WTC11 (cell line): Measurements from ENCODE around the gene PNMA6A. TPM values are rescaled to one million over a fixed set of nuclear protein-coding genes. Genes with fewer than 3 reads are reported as not detected.
"Not testable (repeated sequence)": the region's sequence is repeated elsewhere in the genome, so short reads cannot be mapped to it uniquely, and the experiment has no call there.

Experiments used
- ATAC-seq: fragments of 200-7000 bp; cut with Tn5 transposase; 2 replicates; pipeline ENCODE4 v1.10.0; 2021; ENCODE audit warnings: mild to moderate bottlenecking, moderate library complexity
- Bru-seq: library from RNA; stranded (reverse); fragments of 400-500 nt; gene quantifications from one replicate; lab custom pipeline; 2021; lab: Mats Ljungman, UMichigan
- CTCF ChIA-PET: fragments of 300-600 bp; sonication (Branson Sonifier 250); formaldehyde crosslinking; loops from one replicate; lab custom pipeline; 2021; ENCODE audit warnings: antibody characterized with exemption; lab: Charles Lee
- POLR2A ChIA-PET: fragments of 350-600 bp; sonication (Branson Sonifier 250); formaldehyde crosslinking; loops from one replicate; lab custom pipeline; 2021; ENCODE audit warnings: antibody characterized with exemption; lab: Charles Lee
- DNase-seq: peaks from one replicate; pipeline ENCODE4 v3.0.0; 2021; ENCODE audit warnings: low spot score
- H3K27ac Mint-ChIP-seq: 2 replicates; pipeline ENCODE4 v1.8.0; 2021; ENCODE audit warnings: mixed read lengths
- H3K27me3 Mint-ChIP-seq: 2 replicates; pipeline ENCODE4 v1.8.0; 2021; ENCODE audit warnings: low read depth, mild to moderate bottlenecking, moderate library complexity, mixed read lengths
- H3K36me3 Mint-ChIP-seq: 2 replicates; pipeline ENCODE4 v1.8.0; 2021; ENCODE audit warnings: mixed read lengths
- H3K4me1 Mint-ChIP-seq: 2 replicates; pipeline ENCODE4 v1.8.0; 2022; ENCODE audit warnings: mixed read lengths
- H3K4me3 Mint-ChIP-seq: 2 replicates; pipeline ENCODE4 v1.8.0; 2021; ENCODE audit warnings: mild to moderate bottlenecking, moderate library complexity, mixed read lengths
- H3K9me3 Mint-ChIP-seq: 2 replicates; pipeline ENCODE4 v1.8.0; 2021; ENCODE audit warnings: mixed read lengths
- GTF2I ChIP-seq: fragments of 250-450 bp; sonication (Bioruptor Pico); conservative IDR thresholded peaks from 2 replicates; pipeline ENCODE4 v1.4.0; 2021; ENCODE audit warnings: mild to moderate bottlenecking
- KAT7 ChIP-seq: sonication (generic); formaldehyde crosslinking; IDR thresholded peaks from 2 replicates; pipeline ENCODE4 v1.8.1; 2023; ENCODE audit warnings: missing genetic modification reagents, mild to moderate bottlenecking, borderline replicate concordance
- MXD4 ChIP-seq: fragments of 250-450 bp; sonication (Bioruptor Pico); IDR thresholded peaks from 2 replicates; pipeline ENCODE4 v1.8.0; 2021; ENCODE audit warnings: mild to moderate bottlenecking, moderate library complexity, borderline replicate concordance
- SMAD3 ChIP-seq: sonication (generic); formaldehyde crosslinking; IDR thresholded peaks from 2 replicates; pipeline ENCODE4 v1.8.0; 2022; ENCODE audit warnings: missing genetic modification reagents, mild to moderate bottlenecking, borderline replicate concordance
- TEAD1 ChIP-seq: sonication (generic); formaldehyde crosslinking; IDR thresholded peaks from 2 replicates; pipeline ENCODE4 v1.8.0; 2022; ENCODE audit warnings: mild to moderate bottlenecking, missing genetic modification reagents
- TEAD4 ChIP-seq: sonication (generic); formaldehyde crosslinking; IDR thresholded peaks from 2 replicates; pipeline ENCODE4 v1.8.0; 2022; ENCODE audit warnings: mild to moderate bottlenecking, missing genetic modification reagents
- ZNF219 ChIP-seq: sonication (generic); formaldehyde crosslinking; IDR thresholded peaks from 2 replicates; pipeline ENCODE4 v1.8.0; 2023; ENCODE audit warnings: missing genetic modification reagents, mild to moderate bottlenecking, borderline replicate concordance
- ZNF416 ChIP-seq: fragments of 250-450 bp; sonication (Bioruptor Pico); IDR thresholded peaks from 2 replicates; pipeline ENCODE4 v1.9.0; 2021; ENCODE audit warnings: mild to moderate bottlenecking, inconsistent platforms
- long read RNA-seq, 3 experiments: library from RNA in 1 of 3; library from capped mRNA in 1 of 3; library from polyadenylated mRNA in 1 of 3; unstranded in 2 of 3; stranded (forward) in 1 of 3; transcript quantifications; one replicate each; pipeline ENCODE4 v2.0.0, GENCODE V29; 2021
- total RNA-seq: library from RNA; stranded (reverse); gene quantifications from 3 replicates; pipeline ENCODE4 v1.2.3, GENCODE V29; 2021
- TF ChIP-seq, protein P1 (sequence below): sonication (generic); formaldehyde crosslinking; IDR thresholded peaks from 2 replicates; pipeline ENCODE4 v1.8.1; 2022; ENCODE audit warnings: low read depth, missing genetic modification reagents, borderline replicate concordance
- TF ChIP-seq, protein P2 (sequence below): sonication (generic); formaldehyde crosslinking; IDR thresholded peaks from 2 replicates; pipeline ENCODE4 v1.8.0; 2022; ENCODE audit warnings: mild to moderate bottlenecking, missing genetic modification reagents
- TF ChIP-seq, protein P3 (sequence below): sonication (generic); formaldehyde crosslinking; IDR thresholded peaks from 2 replicates; pipeline ENCODE4 v1.8.1; 2022; ENCODE audit warnings: mild to moderate bottlenecking, moderate library complexity, missing genetic modification reagents
- TF ChIP-seq, protein P4 (sequence below): sonication (generic); formaldehyde crosslinking; IDR thresholded peaks from 2 replicates; pipeline ENCODE4 v1.8.1; 2023; ENCODE audit warnings: mild to moderate bottlenecking, missing genetic modification reagents, moderate library complexity

Gene PNMA6A
- total RNA-seq (4.4 to 5.1 TPM (median 4.5 TPM) in 3 replicates), Bru-seq, nascent RNA (percentile 27 among the genes with signal in this experiment)
- long read RNA-seq, experiment 1, transcript PNMA6A-201 (2 exons, 2,209 nt) = major isoform, 14 of 18 reads
- long read RNA-seq, experiment 1, partial matches to known transcripts = 3 of 18 reads
- long read RNA-seq, experiment 1, other reads (novel, unspliced or antisense) = 1 of 18 reads
- long read RNA-seq, experiment 2, transcript PNMA6A-201 (2 exons, 2,209 nt) = major isoform, 5 of 11 reads
- long read RNA-seq, experiment 2, partial matches to known transcripts = 0 of 11 reads
- long read RNA-seq, experiment 2, other reads (novel, unspliced or antisense) = 6 of 11 reads
- long read RNA-seq, experiment 3 = 0 reads

DNA sequence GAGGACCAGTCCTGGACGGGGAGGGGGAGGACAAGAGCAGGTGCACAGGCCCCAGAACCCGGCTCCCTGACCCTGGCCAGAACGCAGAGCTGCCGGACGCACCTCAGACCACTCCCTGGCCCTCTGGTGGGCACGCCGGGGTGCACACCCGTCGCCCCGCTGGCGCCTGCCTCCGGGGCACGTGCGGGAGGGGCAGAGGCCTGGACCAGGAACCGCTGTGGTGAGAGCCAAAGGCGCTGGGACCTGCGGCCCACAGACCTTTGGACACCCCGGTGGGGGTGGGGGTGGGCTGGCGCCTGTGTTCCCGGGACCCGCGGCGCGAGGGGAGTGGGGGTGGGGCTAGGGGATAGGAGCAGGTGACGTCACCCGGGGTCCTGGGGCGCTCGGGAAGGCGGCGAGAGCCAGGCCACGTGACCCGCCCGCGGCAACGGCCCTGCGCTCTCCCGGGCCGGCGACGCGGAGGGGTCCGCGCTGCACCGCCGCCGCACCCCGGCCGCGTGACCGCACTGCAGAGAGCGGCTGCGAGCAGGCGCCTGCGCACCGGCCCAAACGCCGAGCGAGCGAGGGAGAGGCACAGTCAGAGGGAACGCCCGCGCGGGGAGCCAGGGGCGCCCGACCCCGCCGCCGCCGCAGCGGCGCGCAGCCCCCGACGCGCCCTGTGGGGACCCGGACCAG lies at the start of gene PNMA6A:
Gene PNMA6A (plus strand): TSS at position 546 of the 675 bp plus-strand sequence. CDS start 609 bp downstream, outside the sequence.
- ATAC-seq = peak; percentile 70
- H3K4me1 Mint-ChIP-seq, DNase-seq, H3K27me3 Mint-ChIP-seq, H3K4me3 Mint-ChIP-seq, H3K9me3 Mint-ChIP-seq, POLR2A ChIA-PET, CTCF ChIA-PET, H3K27ac Mint-ChIP-seq, H3K36me3 Mint-ChIP-seq: not testable (repeated sequence)

DNA sequence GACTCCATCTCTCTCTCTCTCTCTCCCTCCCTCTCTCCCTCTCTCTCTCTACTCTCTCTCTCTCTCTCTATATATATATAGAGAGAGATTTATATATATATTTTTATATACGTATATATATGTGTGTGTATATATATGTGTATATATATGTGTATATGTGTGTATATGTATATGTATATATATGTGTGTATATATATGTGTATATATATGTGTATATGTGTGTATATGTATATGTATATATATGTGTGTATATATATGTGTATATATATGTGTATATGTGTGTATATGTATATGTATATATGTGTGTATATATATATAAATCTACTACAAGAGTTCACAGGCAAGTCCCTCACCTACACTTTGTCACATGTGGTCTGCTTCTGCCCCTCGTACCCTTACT lies 45.8 kb upstream of the PNMA6A start:
- H3K9me3 Mint-ChIP-seq, POLR2A ChIA-PET, ATAC-seq, DNase-seq, H3K36me3 Mint-ChIP-seq, H3K4me1 Mint-ChIP-seq, CTCF ChIA-PET, H3K4me3 Mint-ChIP-seq, H3K27ac Mint-ChIP-seq: not testable (repeated sequence)
- peaks cover 17% of the 10 kb centered on the region for H3K27me3 Mint-ChIP-seq

DNA sequence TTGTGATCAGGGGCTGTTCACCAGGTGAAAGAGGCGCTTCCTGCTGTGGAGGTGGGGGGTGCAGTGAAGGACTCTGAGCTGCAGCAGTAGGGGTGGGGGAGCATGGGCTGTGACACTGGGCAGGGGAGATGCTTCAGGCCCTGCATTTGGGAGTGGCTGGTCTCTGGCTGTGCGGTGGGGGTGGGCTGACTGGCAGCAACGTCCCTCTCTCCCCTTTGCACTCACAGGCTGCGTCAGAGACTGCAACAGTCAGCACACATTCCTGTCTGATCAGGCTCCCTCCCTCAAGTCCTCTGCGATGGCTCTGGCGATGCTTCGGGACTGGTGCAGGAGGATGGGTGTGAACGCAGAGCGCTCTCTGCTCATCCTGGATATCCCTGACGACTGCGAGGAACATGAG lies 43.8 kb upstream of the PNMA6A start:
- H3K4me3 Mint-ChIP-seq, H3K27ac Mint-ChIP-seq, H3K36me3 Mint-ChIP-seq, ATAC-seq, DNase-seq, POLR2A ChIA-PET, CTCF ChIA-PET, H3K9me3 Mint-ChIP-seq, H3K4me1 Mint-ChIP-seq: not testable (repeated sequence)
- peaks cover 21% of the 10 kb centered on the region for H3K27me3 Mint-ChIP-seq

DNA sequence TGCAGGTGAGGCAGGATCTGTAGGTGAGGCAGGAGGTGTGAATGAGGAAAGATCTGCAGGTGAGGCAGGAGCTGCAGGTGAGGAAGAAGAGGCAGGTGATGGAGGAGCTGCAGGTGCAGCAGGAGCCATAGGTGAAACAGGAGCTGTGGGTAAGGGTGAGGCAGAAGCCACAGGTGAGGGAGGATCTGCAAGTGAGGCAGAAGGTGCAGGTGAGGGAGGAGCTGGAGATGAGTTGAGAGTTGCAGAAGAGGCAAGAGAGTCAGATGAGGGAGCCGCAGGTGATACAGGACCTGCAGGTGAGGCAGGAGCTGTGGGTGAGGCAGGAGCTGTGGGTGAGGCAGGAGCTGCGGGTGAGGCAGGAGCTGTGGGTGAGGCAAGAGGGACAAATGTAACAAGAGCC lies 43.1 kb upstream of the PNMA6A start:
- no peak for DNase-seq
- POLR2A ChIA-PET = no interaction called here
- Mint-ChIP-seq H3K9me3 (peaks cover under 1% of the 10 kb centered on the region; the same call in 1 of the 2 replicates), H3K4me3 (no peak overlapping the region), H3K27ac (no peak overlapping the region)
- CTCF ChIA-PET = interaction anchor here (1.2 kb wide), 1 partner anchor 87 kb away, joined by 6 read pairs; no protein-coding TSS in a partner anchor
- no peak for TF ChIP-seq ZNF416
- TF ChIP-seq KAT7 (CRISPR knock-in tag) = no peak
- TF ChIP-seq, protein P1, sequence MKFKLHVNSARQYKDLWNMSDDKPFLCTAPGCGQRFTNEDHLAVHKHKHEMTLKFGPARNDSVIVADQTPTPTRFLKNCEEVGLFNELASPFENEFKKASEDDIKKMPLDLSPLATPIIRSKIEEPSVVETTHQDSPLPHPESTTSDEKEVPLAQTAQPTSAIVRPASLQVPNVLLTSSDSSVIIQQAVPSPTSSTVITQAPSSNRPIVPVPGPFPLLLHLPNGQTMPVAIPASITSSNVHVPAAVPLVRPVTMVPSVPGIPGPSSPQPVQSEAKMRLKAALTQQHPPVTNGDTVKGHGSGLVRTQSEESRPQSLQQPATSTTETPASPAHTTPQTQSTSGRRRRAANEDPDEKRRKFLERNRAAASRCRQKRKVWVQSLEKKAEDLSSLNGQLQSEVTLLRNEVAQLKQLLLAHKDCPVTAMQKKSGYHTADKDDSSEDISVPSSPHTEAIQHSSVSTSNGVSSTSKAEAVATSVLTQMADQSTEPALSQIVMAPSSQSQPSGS (CRISPR knock-in tag) = no peak
- no peak for TF ChIP-seq TEAD1 (CRISPR knock-in tag)
- no peak for TF ChIP-seq GTF2I
- no peak for TF ChIP-seq MXD4 (CRISPR knock-in tag)
- TF ChIP-seq SMAD3 (CRISPR knock-in tag) = no peak
- TF ChIP-seq ZNF219 (CRISPR knock-in tag) = no peak
- TF ChIP-seq, protein P2, sequence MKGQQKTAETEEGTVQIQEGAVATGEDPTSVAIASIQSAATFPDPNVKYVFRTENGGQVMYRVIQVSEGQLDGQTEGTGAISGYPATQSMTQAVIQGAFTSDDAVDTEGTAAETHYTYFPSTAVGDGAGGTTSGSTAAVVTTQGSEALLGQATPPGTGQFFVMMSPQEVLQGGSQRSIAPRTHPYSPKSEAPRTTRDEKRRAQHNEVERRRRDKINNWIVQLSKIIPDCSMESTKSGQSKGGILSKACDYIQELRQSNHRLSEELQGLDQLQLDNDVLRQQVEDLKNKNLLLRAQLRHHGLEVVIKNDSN = no peak
- TF ChIP-seq TEAD4 (CRISPR knock-in tag) = no peak
- TF ChIP-seq, protein P3, sequence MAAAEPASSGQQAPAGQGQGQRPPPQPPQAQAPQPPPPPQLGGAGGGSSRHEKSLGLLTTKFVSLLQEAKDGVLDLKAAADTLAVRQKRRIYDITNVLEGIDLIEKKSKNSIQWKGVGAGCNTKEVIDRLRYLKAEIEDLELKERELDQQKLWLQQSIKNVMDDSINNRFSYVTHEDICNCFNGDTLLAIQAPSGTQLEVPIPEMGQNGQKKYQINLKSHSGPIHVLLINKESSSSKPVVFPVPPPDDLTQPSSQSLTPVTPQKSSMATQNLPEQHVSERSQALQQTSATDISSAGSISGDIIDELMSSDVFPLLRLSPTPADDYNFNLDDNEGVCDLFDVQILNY (CRISPR knock-in tag) = no peak
- TF ChIP-seq, protein P4, sequence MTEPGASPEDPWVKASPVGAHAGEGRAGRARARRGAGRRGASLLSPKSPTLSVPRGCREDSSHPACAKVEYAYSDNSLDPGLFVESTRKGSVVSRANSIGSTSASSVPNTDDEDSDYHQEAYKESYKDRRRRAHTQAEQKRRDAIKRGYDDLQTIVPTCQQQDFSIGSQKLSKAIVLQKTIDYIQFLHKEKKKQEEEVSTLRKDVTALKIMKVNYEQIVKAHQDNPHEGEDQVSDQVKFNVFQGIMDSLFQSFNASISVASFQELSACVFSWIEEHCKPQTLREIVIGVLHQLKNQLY (CRISPR knock-in tag) = no peak
- TF ChIP-seq, all 79 proteins: peak for 0
- no peaks in the 10 kb centered on the region for H3K4me1 Mint-ChIP-seq
- H3K36me3 Mint-ChIP-seq = no peaks in the 10 kb centered on the region
- peaks cover 17% of the 10 kb centered on the region for H3K27me3 Mint-ChIP-seq
- no peak for ATAC-seq
